NT2/D1 (cell line): ENCODE results near the gene SPOCK1.

Experiments used
- DNase-seq: peaks from one replicate; pipeline ENCODE4 v3.0.0-alpha.2; 2011; ENCODE audit warnings: low read depth, low spot score
- H3K27me3 ChIP-seq: 2 replicates; pipeline ENCODE4 v1.6.0; 2011; ENCODE audit warnings: mild to moderate bottlenecking; ENCODE audit not compliant: insufficient read length, insufficient read depth
- H3K36me3 ChIP-seq: 2 replicates; pipeline ENCODE4 v1.6.1; 2011; ENCODE audit warnings: mild to moderate bottlenecking, low read length, mixed read lengths; ENCODE audit not compliant: insufficient read depth, insufficient read length
- H3K4me1 ChIP-seq: 2 replicates; pipeline ENCODE4 v1.5.1; 2011; ENCODE audit not compliant: insufficient read depth, insufficient read length
- H3K4me3 ChIP-seq: 2 replicates; pipeline ENCODE4 v1.5.1; 2011; ENCODE audit warnings: low read depth; ENCODE audit not compliant: insufficient read length
- H3K9ac ChIP-seq: 2 replicates; pipeline ENCODE4 v1.6.0; 2011; ENCODE audit warnings: low read depth; ENCODE audit not compliant: insufficient read length
- H3K9me3 ChIP-seq: 2 replicates; pipeline ENCODE4 v1.5.1; 2011; ENCODE audit warnings: mild to moderate bottlenecking, low read length; ENCODE audit not compliant: insufficient read depth
- SUZ12 ChIP-seq: IDR thresholded peaks from 2 replicates; pipeline ENCODE4 v1.6.1; 2011; ENCODE audit not compliant: insufficient read length, insufficient read depth; ENCODE audit errors: extremely low read depth
- YY1 ChIP-seq: IDR thresholded peaks from 2 replicates; pipeline ENCODE4 v1.6.1; 2011; ENCODE audit not compliant: insufficient read length, insufficient read depth
- ZNF274 ChIP-seq: IDR thresholded peaks from 2 replicates; pipeline ENCODE4 v1.6.1; 2011; ENCODE audit warnings: mild to moderate bottlenecking, low read depth, low read length

SPOCK1 gene

DNA sequence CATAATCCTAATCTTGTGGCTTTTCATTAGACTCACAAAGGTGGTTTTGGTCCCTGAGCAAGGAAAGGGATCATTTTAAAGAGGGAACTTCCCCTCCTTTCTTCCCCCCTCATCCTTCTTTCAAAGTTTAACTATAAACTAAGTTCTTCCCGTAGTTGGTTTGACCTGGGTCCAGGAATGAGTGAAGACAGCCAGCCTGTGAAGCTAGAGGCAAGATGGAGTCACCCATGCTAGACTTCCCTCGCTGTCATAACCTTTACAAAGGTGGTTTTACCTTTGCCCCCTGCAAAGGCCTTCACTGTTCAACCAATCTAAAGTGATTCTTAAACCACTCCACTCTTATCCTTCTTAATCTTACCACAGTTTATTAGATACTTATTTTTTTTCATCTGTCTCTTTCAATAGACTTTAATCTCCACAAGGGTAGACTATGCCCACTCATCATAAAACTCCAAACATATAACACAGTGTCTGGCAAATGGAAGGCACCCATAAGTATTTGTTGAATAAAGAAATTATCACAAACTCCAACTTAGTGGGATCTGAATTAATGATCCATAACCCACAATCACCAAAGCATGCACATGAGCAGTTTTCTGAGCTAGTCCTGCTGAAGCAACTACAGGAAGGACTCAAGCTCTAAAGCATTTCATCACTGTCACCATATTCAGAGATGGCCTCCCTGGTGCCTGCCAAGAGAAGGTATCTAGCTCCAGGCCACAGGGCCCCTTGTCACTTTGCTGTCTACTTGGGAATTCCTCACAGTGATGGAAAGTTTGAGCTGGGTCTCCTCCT lies 369.0 kb downstream of the SPOCK1 start:
- no peak for DNase-seq
- Histone ChIP-seq H3K9ac (no peak overlapping the region), H3K9me3 (no peaks in the 10 kb centered on the region), H3K4me1 (no peaks in the 10 kb centered on the region), H3K27me3 (no peaks in the 10 kb centered on the region), H3K36me3 (no peaks in the 10 kb centered on the region), H3K4me3 (no peak overlapping the region)
- TF ChIP-seq YY1 (no peak), SUZ12 (no peak)

- Histone ChIP-seq H3K36me3 (no peaks in the 10 kb centered on the region), H3K9ac (no peak overlapping the region), H3K4me3 (no peak overlapping the region), H3K9me3 (no peaks in the 10 kb centered on the region), H3K27me3 (no peaks in the 10 kb centered on the region), H3K4me1 (no peaks in the 10 kb centered on the region)
- TF ChIP-seq YY1 (no peak), SUZ12 (no peak), ZNF274 (no peak)
- DNase-seq = no peak
Measured at GRCh38 chr5:137128012-137128411, 371.1 kb downstream of the SPOCK1 start.

GRCh38 chr5:137126829-137127228 lies 372.3 kb downstream of the SPOCK1 start:
- no peak for TF ChIP-seq YY1
- no peak for TF ChIP-seq SUZ12
- no peak for TF ChIP-seq ZNF274
- no peak for DNase-seq
- Histone ChIP-seq H3K9me3 (no peaks in the 10 kb centered on the region), H3K4me3 (no peak overlapping the region), H3K9ac (no peak overlapping the region), H3K4me1 (no peaks in the 10 kb centered on the region), H3K36me3 (no peaks in the 10 kb centered on the region), H3K27me3 (no peaks in the 10 kb centered on the region)

GRCh38 chr5:137122558-137122957 lies 376.6 kb downstream of the SPOCK1 start:
- H3K9ac ChIP-seq = no peak overlapping the region
- H3K36me3 ChIP-seq = no peaks in the 10 kb centered on the region
- H3K27me3 ChIP-seq = no peaks in the 10 kb centered on the region
- no peak for DNase-seq
- no peaks in the 10 kb centered on the region for H3K9me3 ChIP-seq
- H3K4me3 ChIP-seq = no peak overlapping the region
- TF ChIP-seq SUZ12 (no peak), ZNF274 (no peak), YY1 (no peak)
- H3K4me1 ChIP-seq = no peaks in the 10 kb centered on the region

DNA sequence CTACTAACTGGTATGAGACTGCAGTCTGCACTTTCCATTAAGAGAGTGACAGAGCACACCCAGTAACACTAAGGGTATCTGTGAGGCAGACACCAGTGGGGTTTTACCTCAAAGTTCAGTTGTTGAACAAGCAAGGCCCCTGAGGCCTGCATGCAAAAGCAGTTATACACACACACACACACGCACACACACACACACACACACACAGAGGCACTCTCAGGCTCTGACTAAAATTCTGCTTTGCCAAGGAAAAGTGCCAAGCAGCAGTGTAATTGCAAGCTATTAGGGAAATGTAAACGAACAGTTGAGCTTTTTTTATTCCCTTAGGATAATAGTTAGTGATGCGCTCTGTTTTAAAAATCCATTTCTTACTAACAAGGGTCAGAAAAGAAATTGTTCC lies 377.1 kb downstream of the SPOCK1 start:
- no peak for DNase-seq
- TF ChIP-seq ZNF274 (no peak), YY1 (no peak), SUZ12 (no peak)
- Histone ChIP-seq H3K36me3 (no peaks in the 10 kb centered on the region), H3K9me3 (no peaks in the 10 kb centered on the region), H3K27me3 (no peaks in the 10 kb centered on the region), H3K4me3 (no peak overlapping the region), H3K9ac (no peak overlapping the region), H3K4me1 (no peaks in the 10 kb centered on the region)

DNA sequence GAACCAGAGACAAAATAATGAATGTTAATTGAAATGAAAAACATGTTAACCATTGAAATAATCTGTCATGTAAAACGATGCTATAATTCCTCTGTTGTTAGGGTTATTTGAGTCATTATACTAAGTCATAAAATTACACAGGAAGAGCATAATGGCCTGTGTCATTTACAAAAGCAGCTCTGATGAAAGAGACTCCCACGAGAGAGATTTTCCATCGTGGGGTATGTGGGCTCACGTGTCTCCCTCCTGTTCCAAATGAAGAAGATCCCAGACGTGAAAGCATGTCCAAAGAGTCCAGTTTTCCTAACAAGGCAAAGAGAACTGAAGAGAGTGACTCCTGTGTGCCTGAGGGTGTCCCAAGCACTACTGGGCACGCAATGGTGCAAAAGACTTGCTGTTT lies 379.8 kb downstream of the SPOCK1 start:
- no peak for DNase-seq
- no peaks in the 10 kb centered on the region for H3K36me3 ChIP-seq
- H3K27me3 ChIP-seq = no peaks in the 10 kb centered on the region
- TF ChIP-seq ZNF274 (no peak), SUZ12 (no peak), YY1 (no peak)
- H3K9me3 ChIP-seq = no peaks in the 10 kb centered on the region
- no peaks in the 10 kb centered on the region for H3K4me1 ChIP-seq
- no peak overlapping the region for H3K9ac ChIP-seq
- no peak overlapping the region for H3K4me3 ChIP-seq

GRCh38 chr5:137118629-137119028 lies 380.5 kb downstream of the SPOCK1 start:
- DNase-seq = no peak
- no peak overlapping the region for H3K4me3 ChIP-seq
- H3K9me3 ChIP-seq = no peaks in the 10 kb centered on the region
- H3K4me1 ChIP-seq = no peaks in the 10 kb centered on the region
- H3K27me3 ChIP-seq = no peaks in the 10 kb centered on the region
- no peaks in the 10 kb centered on the region for H3K36me3 ChIP-seq
- no peak for TF ChIP-seq ZNF274
- TF ChIP-seq YY1 = no peak
- TF ChIP-seq SUZ12 = no peak
- no peak overlapping the region for H3K9ac ChIP-seq

GRCh38 chr5:137115152-137115551 lies 384.0 kb downstream of the SPOCK1 start:
- Histone ChIP-seq H3K4me3 (no peak overlapping the region), H3K9ac (no peak overlapping the region), H3K9me3 (no peaks in the 10 kb centered on the region), H3K27me3 (no peaks in the 10 kb centered on the region), H3K36me3 (no peaks in the 10 kb centered on the region), H3K4me1 (no peaks in the 10 kb centered on the region)
- TF ChIP-seq ZNF274 (no peak), SUZ12 (no peak), YY1 (no peak)
- DNase-seq = no peak
